GM21526 (cell line): ENCODE data around the gene TLCD2.
"Not testable (repeated sequence)": the region's sequence is repeated elsewhere in the genome, so short reads cannot be mapped to it uniquely, and the experiment has no call there.

ENCODE experiments used
- ATAC-seq: cut with Tn5 transposase; IDR thresholded peaks from one replicate; pipeline ENCODE4 v1.9.1; 2021; ENCODE audit warnings: moderate library complexity; ENCODE audit not compliant: unreplicated experiment, low FRiP score

The TLCD2 gene, protein sequence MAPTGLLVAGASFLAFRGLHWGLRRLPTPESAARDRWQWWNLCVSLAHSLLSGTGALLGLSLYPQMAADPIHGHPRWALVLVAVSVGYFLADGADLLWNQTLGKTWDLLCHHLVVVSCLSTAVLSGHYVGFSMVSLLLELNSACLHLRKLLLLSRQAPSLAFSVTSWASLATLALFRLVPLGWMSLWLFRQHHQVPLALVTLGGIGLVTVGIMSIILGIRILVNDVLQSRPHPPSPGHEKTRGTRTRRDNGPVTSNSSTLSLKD

GRCh38 chr17:1709971-1710806, at the start of gene TLCD2:
Gene TLCD2 (minus strand): TSS chr17:1710377. CDS start chr17:1710242, 135 bp downstream.
- ATAC-seq: no peak

GRCh38 chr17:1759529-1759928, 49.4 kb upstream of the TLCD2 start:
- no peak for ATAC-seq

GRCh38 chr17:1758807-1759206, 48.6 kb upstream of the TLCD2 start:
- ATAC-seq: no peak

GRCh38 chr17:1755827-1756262, 45.7 kb upstream of the TLCD2 start:
- no peak for ATAC-seq

- ATAC-seq: no peak
Observed at GRCh38 chr17:1755252-1755826, 45.2 kb upstream of the TLCD2 start.

GRCh38 chr17:1754430-1755112, 44.4 kb upstream of the TLCD2 start:
- ATAC-seq: no peak

GRCh38 chr17:1753767-1754429, 43.7 kb upstream of the TLCD2 start:
- no peak for ATAC-seq

DNA sequence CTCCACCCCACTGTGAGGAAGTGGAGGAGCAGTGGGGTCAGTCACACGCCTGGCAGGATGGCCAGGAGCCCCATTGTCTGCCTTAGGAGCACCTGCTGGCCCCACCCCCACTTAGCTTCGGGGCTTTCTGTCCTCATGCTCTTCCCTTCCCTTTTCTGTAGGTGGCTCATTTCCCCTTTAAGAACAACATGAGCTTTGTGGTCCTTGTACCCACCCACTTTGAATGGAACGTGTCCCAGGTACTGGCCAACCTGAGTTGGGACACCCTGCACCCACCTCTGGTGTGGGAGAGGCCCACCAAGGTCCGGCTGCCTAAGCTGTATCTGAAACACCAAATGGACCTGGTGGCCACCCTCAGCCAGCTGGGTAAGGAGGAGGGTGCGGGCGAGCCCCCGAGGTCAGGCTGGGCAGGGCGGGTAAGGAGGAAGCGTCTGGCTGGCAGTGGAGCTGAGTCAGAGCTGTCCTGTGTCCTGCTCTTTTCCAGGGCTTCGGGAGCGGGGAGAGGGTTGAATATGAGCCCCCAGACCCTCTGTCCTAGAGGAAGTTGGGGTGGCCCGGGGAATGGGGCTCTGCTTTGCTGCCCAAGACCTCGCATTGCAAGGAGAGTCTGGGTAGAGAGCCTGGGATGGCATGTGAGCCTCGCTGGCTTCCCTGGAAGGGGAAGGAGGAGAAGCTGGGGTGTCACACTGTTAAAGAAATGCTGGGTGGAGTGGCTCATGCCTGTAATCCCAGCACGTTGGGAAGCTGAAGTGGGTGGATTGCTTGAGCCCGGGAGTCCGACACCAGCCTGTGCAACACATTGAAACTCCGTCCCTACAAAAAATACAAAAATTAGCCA, 42.5 kb upstream of the TLCD2 start:
- no peak for ATAC-seq

DNA sequence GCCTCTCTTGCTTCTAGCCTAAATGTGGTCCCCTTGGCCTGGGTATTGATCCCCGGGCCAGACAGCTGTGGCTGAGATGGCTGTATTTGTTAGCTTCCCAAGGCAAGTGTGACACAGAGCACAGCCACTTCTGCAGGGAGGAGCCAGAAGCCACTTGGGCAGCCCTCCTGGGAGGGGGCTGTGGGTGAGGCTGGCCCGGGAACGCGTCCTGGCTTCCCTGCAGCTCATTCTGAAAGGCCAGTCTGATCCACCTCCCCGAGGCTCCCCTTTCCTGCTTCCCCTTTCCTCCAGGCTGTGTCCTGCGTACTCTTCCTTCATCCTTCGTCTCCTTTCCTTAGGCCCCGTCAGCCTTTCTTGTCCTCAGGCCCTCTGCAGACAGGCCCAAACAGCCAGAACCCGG, 40.5 kb upstream of the TLCD2 start:
- ATAC-seq: no peak

DNA sequence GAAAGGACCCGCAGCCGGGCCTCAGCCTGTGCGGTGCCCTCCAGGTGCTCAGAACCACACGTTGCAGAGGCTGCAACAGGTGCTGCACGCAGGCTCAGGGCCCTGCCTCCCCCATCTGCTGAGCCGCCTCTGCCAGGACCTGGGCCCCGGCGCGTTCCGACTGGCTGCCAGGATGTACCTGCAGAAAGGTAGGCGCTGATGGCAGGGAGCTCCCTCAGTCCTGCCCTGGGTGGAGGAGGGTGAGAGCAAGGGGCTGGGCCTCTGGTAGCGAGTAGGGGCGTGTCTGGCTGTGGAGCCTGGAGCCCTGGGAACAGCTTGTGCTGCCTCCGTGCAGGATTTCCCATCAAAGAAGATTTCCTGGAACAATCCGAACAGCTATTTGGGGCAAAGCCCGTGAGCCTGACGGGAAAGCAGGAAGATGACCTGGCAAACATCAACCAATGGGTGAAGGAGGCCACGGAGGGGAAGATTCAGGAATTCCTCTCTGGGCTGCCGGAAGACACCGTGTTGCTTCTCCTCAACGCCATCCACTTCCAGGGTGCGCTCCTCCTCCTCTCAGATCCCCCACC, 36.9 kb upstream of the TLCD2 start:
- ATAC-seq: no peak

DNA sequence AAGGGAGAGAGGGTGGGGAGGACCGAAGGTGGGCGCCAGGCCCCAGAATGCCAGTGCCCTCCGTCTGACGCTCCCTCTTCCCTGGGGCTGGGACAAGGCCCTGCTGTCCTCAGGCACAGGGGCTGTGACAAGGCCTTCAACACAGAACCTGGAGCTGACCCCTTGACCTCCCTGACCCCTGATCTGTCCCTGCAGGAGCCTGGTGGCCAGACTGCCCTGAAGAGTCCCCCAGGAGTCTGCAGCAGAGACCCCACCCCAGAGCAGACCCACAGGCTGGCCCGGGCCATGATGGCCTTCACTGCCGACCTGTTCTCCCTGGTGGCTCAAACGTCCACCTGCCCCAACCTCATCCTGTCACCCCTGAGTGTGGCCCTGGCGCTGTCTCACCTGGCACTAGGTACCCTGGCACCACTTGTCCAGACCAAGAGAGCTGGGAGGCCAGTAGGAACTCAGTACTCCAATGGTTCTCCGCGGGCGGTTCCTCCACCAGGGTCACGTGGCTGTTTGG, 35.4 kb upstream of the TLCD2 start:
- no peak for ATAC-seq

- ATAC-seq: no peak
Observed at GRCh38 chr17:1744551-1745512, 34.7 kb upstream of the TLCD2 start.

- ATAC-seq: no peak
Observed at GRCh38 chr17:1743088-1743439, 32.9 kb upstream of the TLCD2 start.

- no peak for ATAC-seq
Observed at GRCh38 chr17:1742371-1743087, 32.4 kb upstream of the TLCD2 start, which contains the start of gene SERPINF2. Gene SERPINF2 (plus strand): TSS chr17:1742871. CDS start chr17:1744996, 2,125 bp downstream.

GRCh38 chr17:1741899-1742298, 31.7 kb upstream of the TLCD2 start:
- ATAC-seq: not testable (repeated sequence)

DNA sequence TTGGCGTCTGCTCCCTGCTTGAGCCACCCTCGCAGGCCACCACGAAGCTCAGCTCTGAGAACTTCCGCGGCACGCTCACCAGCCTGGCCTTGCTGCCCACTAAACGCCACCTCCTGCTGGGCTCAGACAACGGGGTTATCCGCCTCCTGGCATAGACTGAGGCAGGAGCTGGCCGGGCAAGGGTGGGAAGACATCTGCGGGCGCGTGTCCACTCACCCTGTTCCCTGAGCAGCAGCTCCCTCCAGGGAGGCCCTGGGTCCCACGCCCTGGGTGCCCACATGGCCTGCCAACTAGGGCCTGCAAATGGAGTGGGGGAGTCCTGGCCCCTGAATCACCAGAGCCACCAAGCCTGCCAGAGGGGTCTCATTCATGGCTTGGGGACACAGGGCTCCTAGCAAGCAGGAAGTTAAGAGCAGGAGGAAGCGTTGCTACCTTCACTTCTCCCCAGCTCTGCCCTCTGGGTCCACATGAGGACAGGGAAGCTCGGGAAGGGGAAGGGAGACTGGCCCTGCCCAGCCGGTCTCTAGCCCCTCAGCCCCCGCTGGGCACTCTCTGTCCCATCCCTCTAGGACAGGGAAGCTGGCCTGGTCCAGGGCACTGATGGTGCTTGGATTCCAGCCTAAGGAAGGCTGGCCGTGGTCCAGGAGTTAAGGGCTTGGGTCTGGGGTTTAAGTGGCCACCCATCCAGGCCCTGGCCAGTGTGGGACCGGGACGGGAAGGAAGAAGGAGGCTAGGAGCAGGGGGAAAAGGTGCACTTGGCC, 27.5 kb upstream of the TLCD2 start:
- no peak for ATAC-seq
